22Rv1 (cell line): ENCODE results near the gene DNAH5.
"Not testable (repeated sequence)": the region's sequence is repeated elsewhere in the genome, so short reads cannot be mapped to it uniquely, and the experiment has no call there.

Source experiments
- H3K27ac ChIP-seq: fragments of 450-650 bp; 2 replicates; pipeline ENCODE4 v1.5.1; 2017
- CTCF ChIP-seq: fragments of 450-650 bp; IDR thresholded peaks from 2 replicates; pipeline ENCODE4 v1.5.1; 2017; ENCODE audit warnings: mild to moderate bottlenecking
- ZFX ChIP-seq: fragments of 450-650 bp; IDR thresholded peaks from 2 replicates; pipeline ENCODE4 v1.6.1; 2017; ENCODE audit warnings: antibody characterized with exemption, borderline replicate concordance

Gene DNAH5

GRCh38 chr5:13985731-13986418 lies 41.4 kb upstream of the DNAH5 start:
- no peak overlapping the region for H3K27ac ChIP-seq
- no peak for TF ChIP-seq ZFX
- TF ChIP-seq CTCF, result no peak

GRCh38 chr5:13984888-13985287 lies 40.4 kb upstream of the DNAH5 start:
- not testable (repeated sequence) for H3K27ac ChIP-seq

GRCh38 chr5:13976867-13977830 lies 32.7 kb upstream of the DNAH5 start:
- TF ChIP-seq ZFX, result no peak
- TF ChIP-seq CTCF, result peak; percentile 85
- H3K27ac ChIP-seq, result no peak overlapping the region

GRCh38 chr5:13976223-13976622 lies 31.7 kb upstream of the DNAH5 start:
- no peak overlapping the region for H3K27ac ChIP-seq
- TF ChIP-seq CTCF, result no peak
- no peak for TF ChIP-seq ZFX

GRCh38 chr5:13975246-13975645 lies 30.8 kb upstream of the DNAH5 start:
- H3K27ac ChIP-seq, result no peak overlapping the region
- TF ChIP-seq ZFX (no peak), CTCF (no peak)

- H3K27ac ChIP-seq, result no peak overlapping the region
- no peak for TF ChIP-seq CTCF
- TF ChIP-seq ZFX, result no peak
Measured at GRCh38 chr5:13973724-13974123, 29.2 kb upstream of the DNAH5 start.

- TF ChIP-seq CTCF (no peak), ZFX (no peak)
- H3K27ac ChIP-seq, result no peak overlapping the region
Measured at GRCh38 chr5:13972029-13972428, 27.5 kb upstream of the DNAH5 start.
